ENCODE data around the gene RYR3.

RYR3 gene

GRCh38 chr15:33380406-33380805 is 69.6 kb downstream of the RYR3 start:
- Mint-ChIP-seq H3K4me3 (no peak overlapping the region), H3K27ac (no peak overlapping the region), H3K36me3 (no peaks in the 10 kb centered on the region), H3K9me3 (peaks cover 5% of the 10 kb centered on the region), H3K4me1 (no peaks in the 10 kb centered on the region), H3K27me3 (peaks cover 7% of the 10 kb centered on the region)
- no peak for DNase-seq (ENCODE audit: low spot score in 2 of 2)
- no peak for ATAC-seq (ENCODE audit: low read depth)

- H3K4me3 Mint-ChIP-seq: no peak overlapping the region
- no peaks in the 10 kb centered on the region for H3K36me3 Mint-ChIP-seq
- H3K27ac Mint-ChIP-seq: no peak overlapping the region
Measured at GRCh38 chr15:33382491-33382890, 71.7 kb downstream of the RYR3 start.

DNA sequence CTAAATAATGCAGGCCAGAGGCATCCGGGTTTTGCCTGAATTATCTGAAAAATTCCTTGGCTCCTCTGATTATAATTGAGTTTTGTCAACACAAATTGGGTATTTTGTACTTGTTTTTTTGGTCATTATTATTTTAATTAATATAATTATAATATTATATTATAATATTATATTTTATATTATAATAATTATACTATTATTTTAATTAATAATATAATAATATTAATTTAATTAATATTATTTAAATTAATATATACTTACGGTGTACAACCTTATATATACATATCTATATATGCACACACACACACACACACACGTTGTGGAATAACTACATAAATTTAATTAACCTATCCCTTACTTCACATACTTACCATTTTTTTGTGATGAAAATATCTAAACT is 73.5 kb downstream of the RYR3 start:
- Mint-ChIP-seq H3K27me3 (peaks cover 6% of the 10 kb centered on the region), H3K4me1 (no peaks in the 10 kb centered on the region), H3K4me3 (no peak overlapping the region), H3K9me3 (peaks cover 5% of the 10 kb centered on the region), H3K36me3 (no peaks in the 10 kb centered on the region), H3K27ac (no peak overlapping the region)
- ATAC-seq (ENCODE audit: low read depth) (no peak), DNase-seq (ENCODE audit: low spot score in 2 of 2) (no peak)

More at GRCh38 chr15:33382491-33382890, 71.7 kb downstream of the RYR3 start:
- Mint-ChIP-seq H3K27me3 (peaks cover 6% of the 10 kb centered on the region), H3K4me1 (no peaks in the 10 kb centered on the region), H3K9me3 (peaks cover 5% of the 10 kb centered on the region)
- DNase-seq (ENCODE audit: low spot score in 2 of 2) (no peak), ATAC-seq (ENCODE audit: low read depth) (no peak)

DNA sequence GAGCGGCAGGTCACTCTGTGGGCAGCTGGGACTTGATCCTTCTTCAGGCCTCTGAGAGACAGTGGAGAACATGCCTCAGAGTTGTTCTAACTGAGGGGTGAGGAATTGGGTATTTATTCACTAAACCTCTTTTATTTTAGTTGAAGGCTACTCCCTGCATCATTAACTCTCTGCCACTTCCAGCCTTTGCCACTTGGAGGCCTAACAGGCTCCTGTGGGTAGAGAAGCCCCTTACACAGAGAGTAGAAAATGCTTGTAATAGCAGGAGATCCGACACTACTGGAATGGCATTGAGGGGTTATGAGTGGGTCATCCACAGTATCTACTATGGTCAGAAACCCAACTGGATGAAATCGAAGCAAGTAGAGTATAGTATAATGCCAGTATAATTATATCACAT is 81.7 kb downstream of the RYR3 start:
- no peaks in the 10 kb centered on the region for H3K9me3 Mint-ChIP-seq
- no peak overlapping the region for H3K4me3 Mint-ChIP-seq
- ATAC-seq (ENCODE audit: low read depth): no peak
- H3K4me1 Mint-ChIP-seq: no peaks in the 10 kb centered on the region
- DNase-seq (ENCODE audit: low spot score in 2 of 2): no peak
- H3K27me3 Mint-ChIP-seq: no peaks in the 10 kb centered on the region
- H3K36me3 Mint-ChIP-seq: no peaks in the 10 kb centered on the region
- no peak overlapping the region for H3K27ac Mint-ChIP-seq

DNA sequence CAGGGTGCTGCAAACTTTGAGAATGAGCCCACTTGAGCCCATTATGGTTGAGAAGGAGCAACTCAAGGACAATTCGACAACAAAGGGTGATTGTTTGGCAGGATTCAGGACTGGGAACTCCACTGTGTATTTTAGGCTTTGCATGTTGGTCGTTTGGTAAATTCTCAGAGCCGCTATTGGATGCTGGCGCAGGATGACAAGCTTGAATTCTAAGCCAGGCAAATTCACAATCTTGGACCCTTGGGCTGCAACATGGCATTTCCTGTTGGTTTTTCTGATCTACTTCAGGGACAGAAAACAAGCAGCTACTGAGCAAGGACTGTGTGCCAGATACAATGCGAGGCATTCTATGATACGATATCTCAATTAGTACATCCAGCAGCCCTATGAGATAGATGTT is 82.8 kb downstream of the RYR3 start:
- Mint-ChIP-seq H3K27ac (no peak overlapping the region), H3K36me3 (no peaks in the 10 kb centered on the region), H3K4me3 (no peak overlapping the region), H3K27me3 (no peaks in the 10 kb centered on the region), H3K4me1 (no peaks in the 10 kb centered on the region), H3K9me3 (no peaks in the 10 kb centered on the region)
- DNase-seq (ENCODE audit: low spot score in 2 of 2) (no peak), ATAC-seq (ENCODE audit: low read depth) (no peak)

GRCh38 chr15:33395321-33395720 is 84.6 kb downstream of the RYR3 start:
- no peaks in the 10 kb centered on the region for H3K9me3 Mint-ChIP-seq
- no peak for ATAC-seq (ENCODE audit: low read depth)
- H3K36me3 Mint-ChIP-seq: no peaks in the 10 kb centered on the region
- no peak for DNase-seq (ENCODE audit: low spot score in 2 of 2)
- H3K4me3 Mint-ChIP-seq: no peak overlapping the region
- H3K4me1 Mint-ChIP-seq: no peaks in the 10 kb centered on the region
- no peaks in the 10 kb centered on the region for H3K27me3 Mint-ChIP-seq
- no peak overlapping the region for H3K27ac Mint-ChIP-seq

DNA sequence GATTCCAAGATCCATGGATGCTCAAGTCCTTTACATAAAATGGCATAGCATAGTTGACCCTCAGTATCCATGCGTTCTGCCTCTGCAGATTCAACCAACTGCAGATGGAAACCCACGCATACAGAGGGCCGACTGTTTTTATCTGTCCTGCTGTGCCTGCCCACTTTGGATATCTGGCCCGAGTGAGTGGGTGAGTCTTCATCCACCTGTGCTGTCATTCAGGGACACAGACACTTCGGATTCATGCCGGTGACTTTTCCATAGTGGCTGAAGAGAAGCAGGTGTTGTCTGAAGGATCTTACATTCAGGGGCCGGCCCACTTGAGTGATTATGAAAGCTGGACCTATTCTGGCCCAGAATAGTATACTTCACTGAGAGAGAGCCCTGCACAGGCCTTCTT is 85.1 kb downstream of the RYR3 start:
- no peak for DNase-seq (ENCODE audit: low spot score in 2 of 2)
- no peak overlapping the region for H3K4me3 Mint-ChIP-seq
- H3K4me1 Mint-ChIP-seq: no peaks in the 10 kb centered on the region
- H3K27me3 Mint-ChIP-seq: no peaks in the 10 kb centered on the region
- H3K36me3 Mint-ChIP-seq: no peaks in the 10 kb centered on the region
- no peak for ATAC-seq (ENCODE audit: low read depth)
- no peaks in the 10 kb centered on the region for H3K9me3 Mint-ChIP-seq
- H3K27ac Mint-ChIP-seq: no peak overlapping the region

DNA sequence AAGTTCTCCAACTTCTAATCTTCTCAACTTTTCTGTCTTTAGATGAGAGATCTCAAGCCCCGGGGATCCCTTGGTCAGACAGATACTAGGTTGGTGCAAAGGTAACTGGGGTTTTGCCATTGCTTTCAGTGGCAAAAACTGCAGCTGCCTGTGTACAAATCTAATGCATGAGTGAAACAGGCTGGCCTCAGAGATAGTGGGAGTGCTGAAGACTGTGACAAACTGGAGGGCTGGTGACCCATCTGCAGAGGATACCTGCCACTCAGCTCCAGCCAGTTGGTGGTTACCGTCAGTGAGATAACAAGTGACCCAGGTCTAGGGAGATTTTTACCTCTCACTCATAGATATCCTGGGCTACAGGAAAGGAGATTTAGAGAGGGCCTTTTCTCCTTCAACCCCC is 85.7 kb downstream of the RYR3 start:
- H3K4me1 Mint-ChIP-seq: no peaks in the 10 kb centered on the region
- no peak overlapping the region for H3K27ac Mint-ChIP-seq
- H3K9me3 Mint-ChIP-seq: no peaks in the 10 kb centered on the region
- H3K4me3 Mint-ChIP-seq: no peak overlapping the region
- no peak for DNase-seq (ENCODE audit: low spot score in 2 of 2)
- no peak for ATAC-seq (ENCODE audit: low read depth)
- H3K36me3 Mint-ChIP-seq: no peaks in the 10 kb centered on the region
- no peaks in the 10 kb centered on the region for H3K27me3 Mint-ChIP-seq

- Mint-ChIP-seq H3K36me3 (no peaks in the 10 kb centered on the region), H3K9me3 (no peaks in the 10 kb centered on the region), H3K4me3 (no peak overlapping the region), H3K4me1 (no peaks in the 10 kb centered on the region), H3K27ac (no peak overlapping the region), H3K27me3 (no peaks in the 10 kb centered on the region)
- ATAC-seq (ENCODE audit: low read depth): no peak
- DNase-seq (ENCODE audit: low spot score in 2 of 2): no peak
Measured at GRCh38 chr15:33398555-33398954, 87.8 kb downstream of the RYR3 start.

- DNase-seq (ENCODE audit: low spot score in 2 of 2) (no peak), ATAC-seq (ENCODE audit: low read depth) (no peak)
- no peaks in the 10 kb centered on the region for H3K27me3 Mint-ChIP-seq
- H3K27ac Mint-ChIP-seq: no peak overlapping the region
- no peaks in the 10 kb centered on the region for H3K4me1 Mint-ChIP-seq
- no peaks in the 10 kb centered on the region for H3K36me3 Mint-ChIP-seq
- H3K9me3 Mint-ChIP-seq: no peaks in the 10 kb centered on the region
- no peak overlapping the region for H3K4me3 Mint-ChIP-seq
Measured at GRCh38 chr15:33400941-33401340, 90.2 kb downstream of the RYR3 start.

- no peak overlapping the region for H3K4me3 Mint-ChIP-seq
- peaks cover 1% of the 10 kb centered on the region for H3K9me3 Mint-ChIP-seq
- no peak overlapping the region for H3K27ac Mint-ChIP-seq
- no peaks in the 10 kb centered on the region for H3K4me1 Mint-ChIP-seq
- no peak for ATAC-seq (ENCODE audit: low read depth)
- peaks cover 2% of the 10 kb centered on the region for H3K27me3 Mint-ChIP-seq
- H3K36me3 Mint-ChIP-seq: no peaks in the 10 kb centered on the region
- no peak for DNase-seq (ENCODE audit: low spot score in 2 of 2)
Measured at GRCh38 chr15:33402600-33402999, 91.8 kb downstream of the RYR3 start.

DNA sequence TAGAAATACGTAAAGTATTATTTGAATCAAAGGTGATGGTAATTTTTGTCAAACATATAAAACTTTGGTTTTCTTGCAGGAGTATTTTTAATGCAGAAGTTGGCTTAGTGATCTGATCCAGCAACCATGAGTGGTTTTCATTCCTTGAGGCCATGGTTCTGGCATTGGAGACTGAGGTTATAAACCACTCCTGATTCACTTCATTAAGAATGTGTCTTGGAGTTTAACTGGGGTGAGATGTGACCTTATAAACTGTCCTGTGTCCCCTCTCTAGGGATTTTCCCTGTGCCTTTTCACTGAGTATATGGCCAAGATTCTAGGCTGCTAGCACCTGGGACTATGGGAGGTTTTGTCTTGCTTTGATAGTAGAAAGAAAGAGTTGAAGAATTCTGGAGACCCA is 94.3 kb downstream of the RYR3 start:
- H3K4me1 Mint-ChIP-seq: no peaks in the 10 kb centered on the region
- H3K27ac Mint-ChIP-seq: no peak overlapping the region
- peaks cover 1% of the 10 kb centered on the region for H3K9me3 Mint-ChIP-seq
- no peaks in the 10 kb centered on the region for H3K36me3 Mint-ChIP-seq
- peaks cover 2% of the 10 kb centered on the region for H3K27me3 Mint-ChIP-seq
- ATAC-seq (ENCODE audit: low read depth) (no peak), DNase-seq (ENCODE audit: low spot score in 2 of 2) (no peak)
- no peak overlapping the region for H3K4me3 Mint-ChIP-seq

DNA sequence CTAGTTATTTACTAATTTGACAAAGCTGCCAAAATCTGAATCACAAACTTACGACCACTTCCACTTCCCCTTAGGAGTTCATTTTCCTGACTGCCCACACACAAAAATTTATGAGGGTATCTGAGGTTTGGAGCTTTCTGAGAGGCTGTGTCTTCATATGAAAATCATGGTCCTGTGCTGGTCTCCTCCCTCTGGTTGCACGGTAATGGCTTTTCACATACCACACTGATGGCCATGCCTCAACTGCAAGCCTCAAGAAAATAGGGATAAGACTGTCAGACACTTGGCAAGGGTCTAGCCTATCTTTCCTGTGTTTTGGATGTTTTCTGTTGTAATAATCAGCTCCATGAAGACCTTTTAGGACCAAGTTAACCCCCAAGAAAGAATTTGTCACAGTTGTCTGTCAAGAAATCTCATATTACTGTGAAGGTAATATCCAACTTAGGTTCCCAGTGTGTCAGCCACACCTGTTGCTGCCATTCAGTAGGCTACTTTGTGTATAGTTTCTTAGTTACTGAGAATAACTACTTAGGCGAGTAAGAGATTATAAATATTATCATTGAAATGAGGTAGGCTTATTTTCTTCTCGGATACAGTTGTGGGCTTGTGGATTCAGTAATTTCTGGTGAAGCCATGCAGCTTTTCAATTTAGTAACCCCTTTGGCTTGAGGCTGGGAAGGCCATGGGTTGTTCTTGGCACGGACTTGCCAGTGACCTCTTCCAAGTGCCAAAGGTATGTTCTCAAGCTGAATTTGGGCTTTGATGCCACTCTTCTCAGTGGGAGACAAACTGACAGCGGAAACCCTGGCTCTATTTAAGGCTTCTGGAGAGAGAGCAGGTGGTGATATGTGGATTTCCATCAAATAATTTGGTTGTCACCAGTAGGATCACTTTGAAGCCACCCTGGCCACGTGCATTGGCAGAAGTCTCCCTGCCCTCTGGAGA is 101.1 kb downstream of the RYR3 start:
- no peak for ATAC-seq (ENCODE audit: low read depth)
- H3K27ac Mint-ChIP-seq: no peak overlapping the region

GRCh38 chr15:33419701-33420100 is 108.9 kb downstream of the RYR3 start:
- no peak overlapping the region for H3K4me3 Mint-ChIP-seq
- ATAC-seq (ENCODE audit: low read depth): no peak
- no peaks in the 10 kb centered on the region for H3K9me3 Mint-ChIP-seq
- H3K27ac Mint-ChIP-seq: no peak overlapping the region
- no peak for DNase-seq (ENCODE audit: low spot score in 2 of 2)
- no peaks in the 10 kb centered on the region for H3K36me3 Mint-ChIP-seq
- peaks cover 6% of the 10 kb centered on the region for H3K27me3 Mint-ChIP-seq
- no peaks in the 10 kb centered on the region for H3K4me1 Mint-ChIP-seq

More for the DNA sequence above, 101.1 kb downstream of the RYR3 start:
- DNase-seq (ENCODE audit: low spot score in 2 of 2): no peak
- Mint-ChIP-seq H3K9me3 (peaks cover 5% of the 10 kb centered on the region), H3K36me3 (no peaks in the 10 kb centered on the region), H3K27me3 (peaks cover 2% of the 10 kb centered on the region), H3K4me1 (no peaks in the 10 kb centered on the region), H3K4me3 (no peak overlapping the region)

DNA sequence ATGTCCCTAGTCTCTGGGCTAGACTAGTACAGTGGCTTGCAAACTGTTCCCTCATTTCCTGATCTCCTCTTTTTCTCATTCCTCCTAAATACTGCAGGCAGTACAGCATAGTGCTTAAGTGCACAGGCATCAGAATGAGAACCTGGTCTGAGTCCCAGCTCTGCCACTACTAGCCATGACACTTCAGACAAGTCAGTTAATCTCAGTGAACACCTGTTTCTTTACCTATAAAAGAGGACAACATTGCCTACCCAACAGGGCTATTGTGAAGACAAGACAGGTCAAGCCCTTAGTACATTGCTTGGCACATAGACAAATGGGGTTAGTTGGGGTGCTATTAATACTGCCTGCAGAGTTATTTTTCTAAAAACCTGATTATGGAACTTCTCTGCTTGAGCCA is 113.3 kb downstream of the RYR3 start:
- DNase-seq (ENCODE audit: low spot score in 2 of 2) (no peak), ATAC-seq (ENCODE audit: low read depth) (no peak)
- H3K27ac Mint-ChIP-seq: no peak overlapping the region
- H3K27me3 Mint-ChIP-seq: no peaks in the 10 kb centered on the region
- no peak overlapping the region for H3K4me3 Mint-ChIP-seq
- no peaks in the 10 kb centered on the region for H3K36me3 Mint-ChIP-seq
- H3K4me1 Mint-ChIP-seq: no peaks in the 10 kb centered on the region
- no peaks in the 10 kb centered on the region for H3K9me3 Mint-ChIP-seq

All from memory B cell (primary cell).